GM23248 (cell line): ENCODE measurements around the gene ELMO3. TPM values are rescaled to one million over a fixed set of nuclear protein-coding genes. Genes with fewer than 3 reads are reported as not detected.

ENCODE experiments used
- DNase-seq: peaks from one replicate; pipeline ENCODE4 v3.0.0-alpha.2; 2015
- H2AFZ ChIP-seq: fragments of 200-600 bp; sonication (generic); 2 replicates; pipeline ENCODE4 v1.6.1; 2016; ENCODE audit warnings: antibody characterized with exemption
- H3F3A ChIP-seq: fragments of 200-600 bp; sonication (generic); 2 replicates; pipeline ENCODE4 v1.6.1; 2016; ENCODE audit warnings: mild to moderate bottlenecking, antibody characterized with exemption, mixed run types; ENCODE audit not compliant: insufficient read depth
- H3K27ac ChIP-seq: fragments of 200-600 bp; sonication (generic); 2 replicates; pipeline ENCODE4 v1.5.1; 2016; ENCODE audit warnings: mild to moderate bottlenecking
- H3K27me3 ChIP-seq: fragments of 200-600 bp; sonication (generic); replicated peaks from 2 replicates; pipeline ENCODE4 v1.6.1; 2016; ENCODE audit warnings: mild to moderate bottlenecking; ENCODE audit not compliant: insufficient read depth
- H3K36me3 ChIP-seq: fragments of 200-600 bp; sonication (generic); 2 replicates; pipeline ENCODE4 v1.6.1; 2016; ENCODE audit warnings: low read depth, mild to moderate bottlenecking
- H3K4me1 ChIP-seq: fragments of 200-600 bp; sonication (generic); 2 replicates; pipeline ENCODE4 v1.6.1; 2016; ENCODE audit warnings: mild to moderate bottlenecking; ENCODE audit not compliant: insufficient read depth
- H3K4me2 ChIP-seq: fragments of 200-600 bp; sonication (generic); one replicate; pipeline ENCODE4 v1.6.1; 2016; ENCODE audit warnings: mild to moderate bottlenecking; ENCODE audit not compliant: unreplicated experiment
- H3K4me3 ChIP-seq: fragments of 200-600 bp; sonication (generic); 2 replicates; pipeline ENCODE4 v1.5.1; 2016; ENCODE audit warnings: mild to moderate bottlenecking
- H3K79me2 ChIP-seq: fragments of 200-600 bp; sonication (generic); 2 replicates; pipeline ENCODE4 v1.6.1; 2016; ENCODE audit warnings: mild to moderate bottlenecking; ENCODE audit not compliant: insufficient read depth
- H3K9ac ChIP-seq: fragments of 200-600 bp; sonication (generic); 2 replicates; pipeline ENCODE4 v1.6.1; 2016; ENCODE audit warnings: mild to moderate bottlenecking
- H3K9me2 ChIP-seq: fragments of 200-600 bp; sonication (generic); 2 replicates; pipeline ENCODE4 v1.6.1; 2016; ENCODE audit warnings: mixed run types, mild to moderate bottlenecking, moderate library complexity; ENCODE audit not compliant: insufficient read depth
- H3K9me3 ChIP-seq: fragments of 200-600 bp; sonication (generic); one replicate; pipeline ENCODE4 v1.6.1; 2017; ENCODE audit warnings: low read depth
- H4K20me1 ChIP-seq: fragments of 200-600 bp; sonication (generic); 2 replicates; pipeline ENCODE4 v1.6.0; 2016; ENCODE audit not compliant: insufficient read depth
- EZH2 ChIP-seq: fragments of 200-600 bp; sonication (generic); IDR thresholded peaks from 2 replicates; pipeline ENCODE4 v1.6.1; 2018; ENCODE audit warnings: antibody characterized with exemption, mild to moderate bottlenecking; ENCODE audit not compliant: insufficient read depth, poor library complexity, severe bottlenecking
- EZH2phosphoT487 ChIP-seq: fragments of 200-600 bp; sonication (generic); IDR thresholded peaks from 2 replicates; pipeline ENCODE4 v1.6.1; 2018; ENCODE audit warnings: antibody characterized with exemption, moderate library complexity, mild to moderate bottlenecking, low read depth; ENCODE audit not compliant: insufficient read depth
- WGBS, 2 experiments: methylation state at CpG; one replicate each; pipeline ENCODE4 v1.1.6; 2015 to 2017; ENCODE audit warnings: low lambda C conversion rate in 2 of 2, low coverage in 1 of 2; ENCODE audit errors: missing lambda C conversion rate in 2 of 2; 5-methylcytosine and 5-hydroxymethylcytosine counted together
- in situ Hi-C: fragments of 300-500 bp; cut with MboI; formaldehyde crosslinking; loops from 2 replicates; pipeline ENCODE4 v1.15.0; 2020
- polyA plus RNA-seq: library from polyadenylated mRNA; unstranded; fragments of >200 nt; fragmentation: Nextera tagmentation; extraction: Ambion mirVana; gene quantifications from 2 replicates; pipeline ENCODE4 v1.2.1, GENCODE V29; 2016
- total RNA-seq: library from RNA; depleted of rRNA; stranded (reverse); fragments of >200 nt; shearing (Covaris generic); gene quantifications from 2 replicates; pipeline ENCODE4 v1.2.3, GENCODE V29; 2014

Gene ELMO3
- total and polyA plus RNA-seq, 2 experiments from 2014 or later: 1.5 TPM; not detected in 1

- H3K9ac ChIP-seq: peak overlapping the region; percentile 72
- no peaks in the 10 kb centered on the region for H4K20me1 ChIP-seq
- H3K27me3 ChIP-seq: no peaks in the 10 kb centered on the region
- no peaks in the 10 kb centered on the region for H3K9me2 ChIP-seq
- in situ Hi-C loops: no loop called here
- H3K36me3 ChIP-seq: no peaks in the 10 kb centered on the region
- peak; percentile 98 for DNase-seq
- no peak overlapping the region for H2AFZ ChIP-seq
- WGBS, 2 experiments: 4 to 5% methylated on average over 5 of the region's 5 CpGs
- peak overlapping the region; percentile 88 for H3K4me3 ChIP-seq
- H3K27ac ChIP-seq: peak overlapping the region; percentile 94
- H3K79me2 ChIP-seq: peaks cover 31% of the 10 kb centered on the region
- peaks cover 53% of the 10 kb centered on the region for H3F3A ChIP-seq
- H3K4me1 ChIP-seq: peaks cover 69% of the 10 kb centered on the region
- peak overlapping the region; percentile 86 for H3K4me2 ChIP-seq
- TF ChIP-seq EZH2: no peak
- no peak for TF ChIP-seq EZH2phosphoT487
- no peaks in the 10 kb centered on the region for H3K9me3 ChIP-seq
These were observed 45.7 kb downstream of the ELMO3 start for GRCh38 chr16:67244387-67245185.

GRCh38 chr16:67245186-67245585, 46.3 kb downstream of the ELMO3 start:
- Histone ChIP-seq H2AFZ (no peak overlapping the region), H3K36me3 (no peaks in the 10 kb centered on the region), H3K27me3 (no peaks in the 10 kb centered on the region), H3K27ac (peak overlapping the region; percentile 94), H3F3A (peaks cover 48% of the 10 kb centered on the region), H3K79me2 (peaks cover 25% of the 10 kb centered on the region), H4K20me1 (no peaks in the 10 kb centered on the region), H3K4me3 (peak overlapping the region; percentile 88), H3K9me2 (no peaks in the 10 kb centered on the region), H3K9me3 (no peaks in the 10 kb centered on the region), H3K9ac (peak overlapping the region; percentile 72), H3K4me2 (peak overlapping the region; percentile 86), H3K4me1 (peaks cover 69% of the 10 kb centered on the region)
- DNase-seq: no peak
- 85 to 89% methylated on average over 4 of the region's 4 CpGs for WGBS, 2 experiments
- in situ Hi-C loops: no loop called here
- TF ChIP-seq EZH2: no peak
- TF ChIP-seq EZH2phosphoT487: no peak

GRCh38 chr16:67245674-67246080, 46.7 kb downstream of the ELMO3 start:
- peak overlapping the region; percentile 88 for H3K4me3 ChIP-seq
- H3K9me2 ChIP-seq: no peaks in the 10 kb centered on the region
- H3K4me1 ChIP-seq: peaks cover 65% of the 10 kb centered on the region
- in situ Hi-C loops: no loop called here
- H3K9ac ChIP-seq: peak overlapping the region; percentile 72
- no peaks in the 10 kb centered on the region for H3K9me3 ChIP-seq
- H3K79me2 ChIP-seq: peaks cover 25% of the 10 kb centered on the region
- peaks cover 50% of the 10 kb centered on the region for H3F3A ChIP-seq
- H3K36me3 ChIP-seq: no peaks in the 10 kb centered on the region
- H3K4me2 ChIP-seq: peak overlapping the region; percentile 86
- 3 to 5% methylated on average over 8 of the region's 8 CpGs for WGBS, 2 experiments
- H3K27me3 ChIP-seq: no peaks in the 10 kb centered on the region
- TF ChIP-seq EZH2: no peak
- no peak for TF ChIP-seq EZH2phosphoT487
- no peaks in the 10 kb centered on the region for H4K20me1 ChIP-seq
- peak overlapping the region; percentile 58 for H2AFZ ChIP-seq
- peak overlapping the region; percentile 94 for H3K27ac ChIP-seq
- peak; percentile 75 for DNase-seq

- H3K4me1 ChIP-seq: peaks cover 62% of the 10 kb centered on the region
- DNase-seq: peak; percentile 90
- in situ Hi-C loops: no loop called here
- no peaks in the 10 kb centered on the region for H3K9me3 ChIP-seq
- peak overlapping the region; percentile 72 for H3K9ac ChIP-seq
- no peaks in the 10 kb centered on the region for H4K20me1 ChIP-seq
- peak overlapping the region; percentile 88 for H3K4me3 ChIP-seq
- no peaks in the 10 kb centered on the region for H3K27me3 ChIP-seq
- TF ChIP-seq EZH2: no peak
- no peak for TF ChIP-seq EZH2phosphoT487
- H3K4me2 ChIP-seq: peak overlapping the region; percentile 86
- H3F3A ChIP-seq: peaks cover 52% of the 10 kb centered on the region
- peaks cover 25% of the 10 kb centered on the region for H3K79me2 ChIP-seq
- H3K9me2 ChIP-seq: no peaks in the 10 kb centered on the region
- H2AFZ ChIP-seq: peak overlapping the region; percentile 58
- 1% methylated on average over 34 to 44 of the region's 48 CpGs for WGBS, 2 experiments
- peak overlapping the region; percentile 94 for H3K27ac ChIP-seq
- no peaks in the 10 kb centered on the region for H3K36me3 ChIP-seq
These were observed 47.3 kb downstream of the ELMO3 start for GRCh38 chr16:67246081-67246755.
